Measurements from ENCODE around the gene CEBPZ.
"Not testable (repeated sequence)": the region's sequence is repeated elsewhere in the genome, so short reads cannot be mapped to it uniquely, and the experiment has no call there.

CEBPZ gene

GRCh38 chr2:37211939-37212338 lies 19.5 kb downstream of the CEBPZ start:
- DNase-seq, result no peak

DNA sequence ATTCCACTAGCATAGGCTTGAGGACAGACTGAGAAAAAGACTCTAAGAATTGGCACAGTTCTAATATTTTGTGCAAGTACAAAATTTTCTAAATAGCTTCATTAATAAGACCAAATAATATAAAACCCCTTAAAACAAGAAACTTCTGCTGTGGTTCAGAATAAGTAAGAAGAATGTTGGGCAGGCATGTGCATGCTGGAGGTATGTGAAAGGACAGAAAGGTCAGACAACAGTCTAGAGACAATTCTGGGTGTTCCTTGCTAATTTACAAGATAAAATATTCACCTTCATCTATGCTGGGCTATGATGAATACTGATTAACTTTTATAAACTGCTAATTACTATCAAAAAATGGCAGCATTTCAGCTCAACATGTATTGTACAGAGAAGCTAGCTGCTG lies 20.2 kb downstream of the CEBPZ start:
- no peak for DNase-seq

GRCh38 chr2:37206760-37207159 lies 24.6 kb downstream of the CEBPZ start:
- not testable (repeated sequence) for DNase-seq

DNA sequence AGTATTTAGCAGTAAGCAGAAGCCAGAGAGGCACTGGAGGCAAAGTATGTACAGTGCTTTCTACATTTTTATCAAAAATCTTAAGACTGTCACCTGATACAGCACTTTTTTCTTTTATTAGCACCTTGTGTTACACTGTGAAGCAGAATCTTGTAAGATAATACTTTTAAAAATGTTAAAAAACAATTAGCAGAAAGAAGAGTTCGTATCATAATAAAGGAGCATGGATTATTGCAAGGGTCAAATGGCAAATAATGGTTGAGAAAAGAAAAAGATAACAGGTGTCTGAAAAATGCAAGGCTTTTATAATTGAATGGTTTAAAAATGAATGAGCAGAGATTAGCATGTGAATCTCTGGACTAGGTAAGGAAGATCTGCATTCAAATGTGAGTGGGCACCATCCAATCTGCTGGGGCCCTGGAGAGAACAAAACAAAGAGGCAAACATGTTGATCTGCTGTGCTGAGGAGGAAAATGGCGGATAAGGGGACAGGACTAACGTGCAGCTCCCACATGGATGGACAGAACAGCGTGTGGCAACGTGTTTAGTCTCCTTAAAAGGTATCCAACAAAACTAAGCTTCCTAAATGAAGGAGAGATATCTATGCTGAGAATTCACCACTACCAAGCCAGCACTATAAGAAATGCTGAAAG lies 25.6 kb downstream of the CEBPZ start:
- no peak for DNase-seq

GRCh38 chr2:37205071-37205661 lies 26.2 kb downstream of the CEBPZ start:
- not testable (repeated sequence) for DNase-seq

- DNase-seq, result no peak
Measured at GRCh38 chr2:37203708-37204107, 27.7 kb downstream of the CEBPZ start.

DNA sequence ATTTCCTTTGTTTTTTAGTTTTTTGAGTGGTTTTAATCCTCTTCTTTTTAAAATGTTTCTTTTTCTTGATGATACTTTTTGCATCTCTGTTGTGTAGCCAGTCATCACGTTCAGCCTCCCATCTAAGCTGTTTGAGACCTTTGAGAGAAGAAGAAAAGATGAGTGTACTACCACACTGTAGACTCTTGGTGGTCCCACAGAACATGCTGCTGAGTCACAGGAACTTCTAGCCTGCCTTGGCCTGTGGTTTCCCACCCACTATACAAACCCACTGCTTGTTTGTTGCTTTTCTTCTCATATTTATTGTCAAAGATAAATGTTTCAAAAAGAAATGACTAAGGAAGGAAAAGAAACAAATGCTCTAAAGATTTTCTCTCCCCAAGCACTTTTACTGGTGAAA lies 29.6 kb downstream of the CEBPZ start:
- DNase-seq, result no peak

GRCh38 chr2:37201208-37201607 lies 30.2 kb downstream of the CEBPZ start:
- DNase-seq, result no peak

DNA sequence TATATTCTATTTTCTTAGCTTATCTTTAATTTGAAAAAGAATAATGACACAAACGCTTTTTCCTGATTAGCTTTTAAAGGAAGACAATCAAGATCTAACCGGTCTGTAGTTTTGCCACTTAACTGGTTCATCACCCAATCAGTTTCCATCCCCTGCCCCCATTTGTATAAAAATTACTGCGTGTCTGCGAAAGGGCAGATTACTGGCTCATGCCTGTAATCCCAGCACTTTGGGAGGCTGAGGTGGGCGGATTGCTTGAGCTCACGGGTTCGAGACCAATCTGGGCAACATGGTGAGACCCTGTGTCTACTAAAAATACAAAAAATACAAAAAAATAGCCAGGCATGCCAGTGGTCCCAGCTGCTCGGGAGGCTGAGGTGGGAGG lies 32.7 kb downstream of the CEBPZ start:
- DNase-seq, result no peak

DNA sequence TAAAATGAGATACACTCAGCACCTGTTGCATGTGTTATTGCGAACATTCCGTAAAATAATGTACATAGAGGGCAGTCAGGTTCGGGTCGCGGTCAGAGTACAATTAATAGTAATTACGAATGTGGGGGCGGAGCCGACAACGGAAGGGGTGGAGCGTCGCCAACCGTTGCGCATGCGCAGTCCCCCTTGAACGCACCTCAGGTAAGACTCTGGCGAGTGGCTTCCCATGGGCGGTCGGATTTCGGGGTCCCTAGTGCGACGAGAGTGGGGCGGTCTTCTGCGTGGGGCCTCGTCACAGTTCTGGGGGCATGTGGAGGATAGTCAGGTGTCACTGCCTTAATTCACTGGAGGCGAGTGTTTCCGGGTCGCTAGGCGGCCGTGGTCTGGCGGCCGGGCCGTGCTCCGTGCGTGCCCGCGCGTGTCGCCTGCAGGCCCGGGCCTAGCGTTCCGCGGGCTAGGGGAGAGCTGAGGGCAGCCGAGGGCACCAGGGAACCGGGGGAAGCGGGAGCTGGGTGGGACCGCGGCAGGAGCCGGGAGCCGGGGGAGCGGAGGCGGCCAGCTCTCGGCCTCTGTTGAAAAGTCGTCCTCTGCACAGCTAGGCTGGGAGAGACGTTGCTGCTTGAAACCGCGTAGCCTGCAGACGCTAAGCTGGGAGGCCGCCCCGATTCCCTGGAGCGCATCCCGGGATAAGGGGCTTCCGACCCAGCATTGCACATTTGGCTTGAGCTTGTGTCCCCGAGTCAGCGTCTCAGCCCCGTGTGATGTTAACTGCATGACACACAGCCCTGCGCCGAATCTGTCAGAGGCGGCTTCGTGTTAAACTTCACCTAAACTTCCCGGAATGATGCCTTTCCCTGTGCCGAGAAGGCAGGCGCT lies 34.8 kb downstream of the CEBPZ start, which contains the start of gene CEBPZOS:
Gene CEBPZOS, plus strand, starts transcription at position 177 of the 876 bp plus-strand sequence. CDS start 3,209 bp downstream, outside the sequence.
- peak; percentile 66 for DNase-seq

- not testable (repeated sequence) for DNase-seq
Measured at GRCh38 chr2:37195862-37196319, 35.5 kb downstream of the CEBPZ start.

DNA sequence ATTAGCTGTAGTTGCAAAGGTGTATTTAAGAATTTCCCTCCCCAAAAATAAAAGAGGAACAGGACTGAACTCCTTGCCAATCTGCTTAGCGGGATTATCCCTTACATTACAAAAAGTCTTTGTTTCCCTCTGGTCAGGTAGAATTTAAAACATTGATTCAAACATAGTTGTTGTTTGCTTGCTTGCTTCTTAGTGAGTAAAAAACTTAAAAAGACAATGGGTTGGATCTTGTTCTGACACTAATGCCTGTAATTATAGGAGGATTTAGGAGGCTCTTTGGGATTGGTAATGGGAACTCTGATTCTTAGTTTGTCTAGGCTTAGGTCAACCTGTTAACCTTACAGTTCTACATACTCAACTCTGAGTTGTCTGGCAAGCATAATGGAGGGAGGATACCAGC lies 38.8 kb downstream of the CEBPZ start:
- no peak for DNase-seq

GRCh38 chr2:37191747-37192146 lies 39.6 kb downstream of the CEBPZ start:
- DNase-seq, result no peak

- no peak for DNase-seq
Measured at GRCh38 chr2:37191253-37191652, 40.1 kb downstream of the CEBPZ start.

- DNase-seq, result no peak
Measured at GRCh38 chr2:37190290-37190689, 41.1 kb downstream of the CEBPZ start.

GRCh38 chr2:37189452-37190153 lies 41.8 kb downstream of the CEBPZ start:
- no peak for DNase-seq

GRCh38 chr2:37188570-37188969 lies 42.8 kb downstream of the CEBPZ start, which contains the start of gene SULT6B1:
Gene SULT6B1, minus strand, starts transcription at chr2:37188670. Its CDS starts 30 bp downstream, at chr2:37188640.
- no peak for DNase-seq

DNA sequence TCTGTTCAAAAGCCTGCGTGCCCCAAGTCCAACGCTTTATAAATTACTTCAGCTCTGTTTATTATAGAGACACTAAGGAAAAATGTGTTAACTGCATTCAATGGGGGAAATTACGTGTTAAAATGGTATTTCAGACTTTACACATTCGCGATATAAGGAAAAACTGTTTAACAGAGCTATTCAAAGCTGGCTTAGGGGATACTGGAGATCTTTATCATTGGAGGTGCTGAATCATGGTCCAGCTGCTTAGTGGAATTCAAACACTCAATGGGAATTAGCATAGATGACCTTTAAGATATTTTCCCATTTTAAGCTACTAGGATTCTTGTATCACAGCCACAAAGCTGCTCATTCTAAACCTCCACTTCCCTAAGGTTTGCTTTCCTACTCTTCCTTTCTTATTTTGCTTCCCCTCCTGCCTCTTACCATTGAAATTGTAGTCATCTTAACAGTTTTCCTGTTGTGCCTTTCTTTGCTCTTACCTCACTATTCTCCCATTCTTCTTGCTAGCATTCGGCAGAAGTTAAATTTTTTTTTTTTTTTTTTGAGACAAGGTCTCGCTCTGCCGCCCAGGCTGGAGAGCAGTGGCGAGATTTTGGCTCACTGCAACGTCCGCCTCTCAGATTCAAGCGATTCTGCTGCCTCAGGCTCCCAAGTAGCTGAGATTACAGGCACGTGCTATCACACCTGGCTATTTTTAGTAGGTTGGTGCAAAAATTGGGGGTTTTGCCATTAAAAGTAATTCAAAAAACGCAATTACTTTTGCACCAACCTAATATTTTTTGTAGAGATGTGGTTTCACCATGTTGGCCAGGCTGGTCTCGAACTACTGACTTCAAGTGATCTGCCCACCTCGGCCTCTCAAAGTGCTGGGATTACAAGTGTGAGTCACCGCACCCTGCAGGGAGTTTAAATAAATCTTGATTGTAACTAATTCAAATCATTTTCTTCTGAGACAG lies 49.4 kb downstream of the CEBPZ start:
- no peak for DNase-seq

DNA sequence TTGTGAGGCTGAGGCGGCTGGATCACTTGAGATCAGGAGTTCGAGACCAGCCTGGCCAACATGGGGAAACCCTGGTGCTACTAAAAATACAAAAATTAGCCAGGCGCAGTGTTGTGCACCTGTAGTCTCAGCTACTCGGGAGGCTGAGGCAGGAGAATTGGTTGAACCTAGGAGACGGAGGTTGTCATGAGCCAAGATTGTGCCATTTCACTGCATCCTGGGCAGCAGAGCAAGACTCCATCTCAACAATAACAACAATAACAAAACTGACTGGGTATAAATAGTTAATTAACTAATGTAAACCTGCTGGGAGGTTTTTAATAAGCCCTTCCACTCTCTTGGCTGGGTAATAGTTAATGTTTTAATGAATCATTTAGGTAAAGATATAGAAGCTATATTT lies 50.8 kb downstream of the CEBPZ start:
- DNase-seq, result no peak

- DNase-seq, result no peak
Measured at GRCh38 chr2:37180006-37180639, 51.3 kb downstream of the CEBPZ start.

- no peak for DNase-seq
Measured at GRCh38 chr2:37173741-37174140, 57.7 kb downstream of the CEBPZ start.
